Spleen (tissue), 11 donors: Measurements from ENCODE around the gene ZNF653. TPM values are rescaled to one million over a fixed set of nuclear protein-coding genes. Genes with fewer than 3 reads are reported as not detected.

Source experiments
- DNase-seq: peaks from one replicate; pipeline ENCODE4 v3.0.0-alpha.2; 2020
- H3K27ac ChIP-seq, 8 donors: fragments of 200-600 bp; sonication (generic) in 7 of 8; 1 replicate in 4 of 8; 2 replicates in 4 of 8; pipeline versions ENCODE4 v1.5.0 to v1.8.0; 2016 to 2021; ENCODE audit warnings: inconsistent platforms in 4 of 8, mild to moderate bottlenecking in 4 of 8, moderate library complexity in 1 of 8
- H3K27me3 ChIP-seq, 7 donors: fragments of 200-600 bp; sonication (generic) in 6 of 7; replicated peaks in 1 of 7; 1 replicate in 4 of 7; 2 replicates in 3 of 7; pipeline versions ENCODE4 v1.5.0 to v1.8.0; 2016 to 2021; ENCODE audit warnings: inconsistent platforms in 3 of 7, mild to moderate bottlenecking in 1 of 7
- H3K36me3 ChIP-seq, 6 donors: fragments of 200-600 bp; sonication (generic) in 5 of 6; 1 replicate in 4 of 6; 2 replicates in 2 of 6; pipeline versions ENCODE4 v1.5.0 to v1.8.0; 2016 to 2021; ENCODE audit warnings: inconsistent platforms in 2 of 6
- H3K4me1 ChIP-seq, 6 donors: fragments of 200-600 bp; sonication (generic) in 5 of 6; 1 replicate in 3 of 6; 2 replicates in 3 of 6; pipeline versions ENCODE4 v1.5.0 to v1.8.0; 2016 to 2021; ENCODE audit warnings: inconsistent platforms in 3 of 6
- H3K4me3 ChIP-seq, 8 donors: fragments of 200-600 bp; sonication (generic) in 7 of 8; 1 replicate in 4 of 8; 2 replicates in 4 of 8; pipeline versions ENCODE4 v1.5.0 to v1.8.0; 2016 to 2021; ENCODE audit warnings: inconsistent platforms in 4 of 8, mild to moderate bottlenecking in 4 of 8, moderate library complexity in 2 of 8
- H3K9me3 ChIP-seq, 8 donors: fragments of 200-600 bp; sonication (generic) in 7 of 8; 1 replicate in 4 of 8; 2 replicates in 4 of 8; pipeline versions ENCODE4 v1.5.0 to v1.8.0; 2016 to 2021; ENCODE audit warnings: inconsistent platforms in 4 of 8
- CTCF ChIP-seq, 11 experiments: fragments of 200-600 bp in 7 of 11; fragments of 450-650 bp in 4 of 11; sonication (generic) in 4 of 11; IDR thresholded peaks in 8 of 11; conservative IDR thresholded peaks in 3 of 11; 1 replicate in 7 of 11; 2 replicates in 4 of 11; pipeline versions ENCODE4 v1.4.0 to v1.8.0; 2016 to 2021; ENCODE audit warnings: antibody characterized with exemption in 11 of 11, inconsistent platforms in 4 of 11, mild to moderate bottlenecking in 1 of 11
- POLR2A ChIP-seq, 3 donors: fragments of 450-650 bp; IDR thresholded peaks; one replicate each; pipeline ENCODE4 v1.5.1; 2017; ENCODE audit warnings: antibody characterized with exemption in 3 of 3, mild to moderate bottlenecking in 1 of 3
- POLR2AphosphoS5 ChIP-seq, 3 donors: sonication (generic); formaldehyde crosslinking; IDR thresholded peaks; one replicate each; pipeline ENCODE4 v1.5.1; 2017; ENCODE audit warnings: antibody characterized with exemption in 3 of 3
- WGBS, 5 donors: extraction: QIAGEN DNeasy Blood & Tissue Kit in 3 of 5; methylation state at CpG; one replicate each; pipeline versions ENCODE4 v1.1.5 to v1.1.7; 2013 to 2018; 5-methylcytosine and 5-hydroxymethylcytosine counted together
- intact Hi-C: fragments of 100-400 bp; cut with DNase I; formaldehyde crosslinking; loops from one replicate; pipeline ENCODE4 v1.15.0; 2023; ENCODE audit warnings: low total_unique reads
- polyA plus RNA-seq, 3 donors: library from polyadenylated mRNA; stranded (reverse); fragments of 200-250 nt; gene quantifications; one replicate each; pipeline ENCODE4 v1.2.1, GENCODE V29; 2013
- total RNA-seq, 7 donors: library from RNA; depleted of rRNA in 3 of 7; stranded (reverse); fragments of >200 nt in 3 of 7; fragmentation: NEBNext Ultra II Directional in 4 of 7; extraction: Animal tissue kit (Norgen Biotek cat#: 25700) in 4 of 7; gene quantifications; one replicate each; pipeline versions ENCODE4 v1.1.0 to v1.2.1, GENCODE V29; 2016 to 2021
- donor health status: healthy with polysubstance abuse.
- donor health status: DM: no; HTN: no; CAD: no; lungs with moderate emphysema.
- donor health status: DM: no; HTN: no; CAD: no.
- donor health status: Bipolar disorder and iron deficiency.
- donor health status: healthy.
- donor health status: DM: no; HTN: no; CAD: no.
- donor health status: DM: yes; HTN: yes; CAD: no.

ZNF653 gene
- total and polyA plus RNA-seq, 10 donors: 3.5 to 11.8 (median 8.9) TPM

GRCh38 chr19:11437955-11438354 is 67.7 kb downstream of the ZNF653 start:
- TF ChIP-seq POLR2AphosphoS5 (IDR thresholded peaks at IDR 0.05) (peak in 2 of 3 donors; percentile 53 to 58), CTCF (IDR thresholded peaks at IDR 0.05 in 8 of 11, conservative IDR thresholded peaks at IDR 0.05 in 3 of 11) (no peak)
- Histone ChIP-seq H3K4me1 (peaks cover 23 to 51% (median 30%) of the 10 kb centered on the region in 6 donors), H3K9me3 (no peaks in the 10 kb centered on the region), H3K36me3 (peaks cover 0 to 67% (median 62%) of the 10 kb centered on the region in 6 donors), H3K27ac (peak overlapping the region in 5 of 8 donors; percentile 33 to 86 (median 73)), H3K27me3 (no peaks in the 10 kb centered on the region), H3K4me3 (no peak overlapping the region)
- intact Hi-C loops: loop anchor here (5.0 kb wide), 1 partner anchor 56 kb away; the partner anchor contains the start of gene EPOR
- 66 to 85% (median 74%) methylated on average over 9 of the region's 9 CpGs for WGBS, 5 donors
- DNase-seq: peak; percentile 85

GRCh38 chr19:11435833-11436313 is 69.8 kb downstream of the ZNF653 start:
- H3K4me1 ChIP-seq: peaks cover 23 to 42% (median 30%) of the 10 kb centered on the region in 6 donors
- peak; percentile 86 for DNase-seq
- intact Hi-C loops: loop anchor here (5.0 kb wide), 1 partner anchor 54 kb away; the partner anchor contains the start of gene EPOR
- TF ChIP-seq POLR2AphosphoS5 (IDR thresholded peaks at IDR 0.05) (no peak), POLR2A (IDR thresholded peaks at IDR 0.05) (no peak), CTCF (IDR thresholded peaks at IDR 0.05 in 8 of 11, conservative IDR thresholded peaks at IDR 0.05 in 3 of 11) (no peak)
- 3 to 5% (median 4%) methylated on average over 16 to 21 of the region's 21 CpGs for WGBS, 5 donors
- peak overlapping the region; percentile 46 to 93 (median 84) for H3K4me3 ChIP-seq
- peaks cover 0 to 46% (median 41%) of the 10 kb centered on the region in 6 donors for H3K36me3 ChIP-seq
- H3K27me3 ChIP-seq: no peaks in the 10 kb centered on the region
- no peaks in the 10 kb centered on the region for H3K9me3 ChIP-seq
- peak overlapping the region; percentile 48 to 91 (median 86) for H3K27ac ChIP-seq

GRCh38 chr19:11435057-11435832 is 70.4 kb downstream of the ZNF653 start, which contains the start of the genes ODAD3 and PRKCSH:
ODAD3 (minus strand) TSS chr19:11435121; CDS start chr19:11435016, 105 bp downstream.
PRKCSH (plus strand) TSS chr19:11435635; CDS start chr19:11436118, 483 bp downstream.
- Histone ChIP-seq H3K4me3 (peak within 1 kb of the TSS; percentile 46 to 93 (median 84)), H3K9me3 (no peaks in the 10 kb centered on the region), H3K4me1 (peaks cover 23 to 39% (median 30%) of the 10 kb centered on the region in 6 donors), H3K27me3 (no peaks in the 10 kb centered on the region), H3K36me3 (peaks cover 0 to 40% (median 36%) of the 10 kb centered on the region in 6 donors), H3K27ac (peak within 1 kb of the TSS; percentile 48 to 91 (median 86))
- peak; percentile 98 to 100 (median 99) for TF ChIP-seq POLR2AphosphoS5 (IDR thresholded peaks at IDR 0.05)
- TF ChIP-seq CTCF (IDR thresholded peaks at IDR 0.05 in 8 of 11, conservative IDR thresholded peaks at IDR 0.05 in 3 of 11): peak; percentile 82 to 100 (median 93)
- no peak for TF ChIP-seq POLR2A (IDR thresholded peaks at IDR 0.05)
- peak; percentile 99 for DNase-seq
- intact Hi-C loops: loop anchor here (5.0 kb wide), 1 partner anchor 53 kb away; the partner anchor contains the start of gene EPOR
- 0 to 1% (median 0%) methylated on average over 17 to 53 of the region's 53 CpGs for WGBS, 5 donors
